Gastroesophageal sphincter (tissue), 4 donors: ENCODE data around the gene MEGF8. TPM values are rescaled to one million over a fixed set of nuclear protein-coding genes. Genes with fewer than 3 reads are reported as not detected.

Source experiments
- ATAC-seq: fragments of 150-250 bp; one replicate; pipeline ENCODE4 v1.9.1; 2016; ENCODE audit warnings: mild to moderate bottlenecking, moderate library complexity
- H3K27ac ChIP-seq, 4 donors: fragments of 200-600 bp; sonication (generic) in 3 of 4; 1 replicate in 3 of 4; 2 replicates in 1 of 4; pipeline ENCODE4 v1.5.1; 2016 to 2019
- H3K27me3 ChIP-seq: fragments of 200-600 bp; sonication (generic); one replicate; pipeline ENCODE4 v1.5.1; 2019
- H3K36me3 ChIP-seq, 2 donors: fragments of 200-600 bp; sonication (generic); one replicate each; pipeline ENCODE4 v1.5.1; 2019; ENCODE audit warnings: control low read depth in 1 of 2
- H3K4me1 ChIP-seq, 3 donors: fragments of 200-600 bp; sonication (generic); 1 replicate in 2 of 3; 2 replicates in 1 of 3; pipeline ENCODE4 v1.5.1; 2016 to 2019; ENCODE audit warnings: control low read depth in 2 of 3
- H3K4me3 ChIP-seq, 2 donors: fragments of 200-600 bp; sonication (generic); one replicate each; pipeline ENCODE4 v1.5.1; 2019; ENCODE audit warnings: mild to moderate bottlenecking in 1 of 2, moderate library complexity in 1 of 2
- H3K9me3 ChIP-seq, 3 donors: fragments of 200-600 bp; sonication (generic); one replicate each; pipeline ENCODE4 v1.5.1; 2017 to 2019; ENCODE audit warnings: control low read depth in 2 of 3
- EP300 ChIP-seq: sonication (generic); formaldehyde crosslinking; IDR thresholded peaks from one replicate; pipeline ENCODE4 v1.6.1; 2017; ENCODE audit warnings: antibody characterized with exemption, mild to moderate bottlenecking
- POLR2A ChIP-seq, 2 donors: fragments of 450-650 bp; IDR thresholded peaks; one replicate each; pipeline ENCODE4 v1.6.1; 2017; ENCODE audit warnings: antibody characterized with exemption in 2 of 2, mild to moderate bottlenecking in 2 of 2, moderate library complexity in 1 of 2
- POLR2AphosphoS5 ChIP-seq: sonication (generic); formaldehyde crosslinking; IDR thresholded peaks from one replicate; pipeline ENCODE4 v1.6.1; 2017; ENCODE audit warnings: antibody characterized with exemption
- WGBS, 2 donors: methylation state at CpG; one replicate each; pipeline ENCODE4 v1.1.5; 2018; ENCODE audit warnings: low coverage in 1 of 2; 5-methylcytosine and 5-hydroxymethylcytosine counted together
- total RNA-seq, 4 donors: library from RNA; depleted of rRNA; stranded (reverse); fragments of >200 nt; gene quantifications; one replicate each; pipeline ENCODE4 v1.1.0, GENCODE V29; 2016
- TF ChIP-seq, protein P1 (sequence below), 4 experiments: fragments of 200-600 bp in 2 of 4; fragments of 450-650 bp in 2 of 4; sonication (generic) in 1 of 4; IDR thresholded peaks; one replicate each; pipeline ENCODE4 v1.5.1; 2017 to 2019; ENCODE audit warnings: antibody characterized with exemption in 4 of 4, mild to moderate bottlenecking in 2 of 4, moderate library complexity in 2 of 4

MEGF8 gene
- total RNA-seq, 4 donors from 2014 or later: 13.9 to 44.4 (median 18.1) TPM

DNA sequence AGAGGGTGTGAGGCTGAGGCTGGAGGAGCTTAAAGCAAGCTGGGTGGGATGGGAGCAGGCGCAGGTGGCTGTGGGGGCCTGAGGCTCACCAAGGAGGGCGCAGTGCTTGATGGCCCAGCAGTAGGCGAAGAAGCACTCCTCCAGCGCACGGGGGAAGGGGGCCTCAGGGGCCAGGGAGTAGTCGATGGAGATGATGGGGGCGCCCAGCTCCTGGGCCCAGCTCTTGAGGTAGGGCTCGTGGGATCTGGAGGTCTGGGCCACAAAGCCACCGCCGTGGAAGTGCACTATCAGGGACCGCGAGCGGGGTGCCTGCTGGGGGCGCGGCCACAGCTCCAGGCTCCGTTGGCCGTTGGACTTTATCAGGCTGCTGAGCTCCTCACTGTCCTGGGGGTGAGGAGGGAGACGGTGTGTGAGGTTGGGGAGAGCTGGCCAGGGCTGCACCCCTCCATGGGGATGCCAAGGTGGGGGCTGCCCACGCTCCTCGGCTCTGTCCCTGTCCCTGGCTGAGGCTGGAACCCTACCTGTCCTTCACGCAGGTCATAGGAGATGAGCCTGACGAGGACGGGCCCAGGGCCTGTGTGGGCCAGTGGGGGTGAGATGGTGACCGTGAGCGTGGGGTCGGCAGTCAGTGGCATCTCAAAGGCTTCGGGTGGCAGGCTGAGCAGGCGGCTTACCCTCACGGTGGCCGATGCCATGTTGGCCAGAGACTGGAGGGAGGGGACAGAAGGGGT lies 81.8 kb downstream of the MEGF8 start:
- Histone ChIP-seq H3K36me3 (peaks cover 0 to 29% of the 10 kb centered on the region in 2 donors), H3K9me3 (no peaks in the 10 kb centered on the region), H3K4me1 (peaks cover 0 to 13% (median 6%) of the 10 kb centered on the region in 3 donors), H3K27me3 (no peaks in the 10 kb centered on the region), H3K27ac (no peak overlapping the region), H3K4me3 (no peak overlapping the region)
- TF ChIP-seq, protein P1, sequence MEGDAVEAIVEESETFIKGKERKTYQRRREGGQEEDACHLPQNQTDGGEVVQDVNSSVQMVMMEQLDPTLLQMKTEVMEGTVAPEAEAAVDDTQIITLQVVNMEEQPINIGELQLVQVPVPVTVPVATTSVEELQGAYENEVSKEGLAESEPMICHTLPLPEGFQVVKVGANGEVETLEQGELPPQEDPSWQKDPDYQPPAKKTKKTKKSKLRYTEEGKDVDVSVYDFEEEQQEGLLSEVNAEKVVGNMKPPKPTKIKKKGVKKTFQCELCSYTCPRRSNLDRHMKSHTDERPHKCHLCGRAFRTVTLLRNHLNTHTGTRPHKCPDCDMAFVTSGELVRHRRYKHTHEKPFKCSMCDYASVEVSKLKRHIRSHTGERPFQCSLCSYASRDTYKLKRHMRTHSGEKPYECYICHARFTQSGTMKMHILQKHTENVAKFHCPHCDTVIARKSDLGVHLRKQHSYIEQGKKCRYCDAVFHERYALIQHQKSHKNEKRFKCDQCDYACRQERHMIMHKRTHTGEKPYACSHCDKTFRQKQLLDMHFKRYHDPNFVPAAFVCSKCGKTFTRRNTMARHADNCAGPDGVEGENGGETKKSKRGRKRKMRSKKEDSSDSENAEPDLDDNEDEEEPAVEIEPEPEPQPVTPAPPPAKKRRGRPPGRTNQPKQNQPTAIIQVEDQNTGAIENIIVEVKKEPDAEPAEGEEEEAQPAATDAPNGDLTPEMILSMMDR (IDR thresholded peaks at IDR 0.05): no peak
- TF ChIP-seq POLR2A (IDR thresholded peaks at IDR 0.05) (no peak), EP300 (no peak)
- no peak for ATAC-seq
- 82% methylated on average over 17 of the region's 30 CpGs; no CpG with 5 or more reads in 1 of the 2 donors for WGBS, 2 donors

DNA sequence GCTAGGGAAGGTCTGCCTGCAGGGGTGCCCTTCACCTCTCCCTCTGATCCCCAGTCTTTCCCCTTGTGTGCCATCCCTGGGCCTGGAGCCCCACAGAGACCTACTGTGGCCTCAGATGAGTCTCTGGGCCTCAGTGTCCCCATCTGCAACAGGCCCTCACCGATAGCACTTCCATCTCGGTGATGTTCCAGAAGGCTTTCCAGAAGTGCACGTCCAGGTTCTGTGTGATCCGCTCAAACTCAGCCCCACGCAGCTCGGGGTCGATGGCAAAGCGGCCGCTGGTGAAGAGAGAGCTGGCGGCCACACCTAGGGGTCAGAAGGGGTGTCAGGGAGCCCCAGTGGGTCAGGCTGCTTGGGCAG lies 82.4 kb downstream of the MEGF8 start:
- WGBS, 2 donors: no CpG with 5 or more reads among the region's 10 CpGs

DNA sequence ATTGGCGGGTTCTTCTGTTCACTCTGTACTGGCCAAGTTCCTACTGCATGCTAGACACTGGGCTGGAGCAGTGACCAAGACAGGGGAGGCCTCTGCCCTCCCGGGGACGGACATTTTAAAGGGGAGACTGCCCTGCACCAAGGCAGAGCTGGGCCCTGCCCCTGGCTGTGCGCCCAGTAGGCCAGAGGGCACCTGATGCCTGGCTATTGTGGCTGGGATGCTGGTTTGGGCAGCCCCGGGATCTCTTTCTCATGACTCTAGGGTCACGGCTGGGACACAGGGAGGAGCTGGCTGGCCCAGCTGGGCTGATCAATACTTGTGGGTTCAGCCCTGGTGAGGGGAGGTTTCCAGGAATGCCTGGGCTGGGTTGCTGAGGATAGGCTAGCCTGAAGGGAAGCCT lies 84.0 kb downstream of the MEGF8 start:
- Histone ChIP-seq H3K4me3 (no peak overlapping the region), H3K36me3 (peaks cover 0 to 29% of the 10 kb centered on the region in 2 donors), H3K9me3 (no peaks in the 10 kb centered on the region), H3K4me1 (peaks cover 0 to 10% (median 3%) of the 10 kb centered on the region in 3 donors), H3K27me3 (no peaks in the 10 kb centered on the region), H3K27ac (no peak overlapping the region)
- WGBS, 2 donors: 43 to 100% methylated on average over 1 of the region's 6 CpGs
- peak; percentile 52 for ATAC-seq
- TF ChIP-seq, protein P1 (IDR thresholded peaks at IDR 0.05): no peak
- TF ChIP-seq POLR2AphosphoS5 (no peak), POLR2A (IDR thresholded peaks at IDR 0.05) (no peak)

More for the DNA sequence above, 82.4 kb downstream of the MEGF8 start:
- H3K4me1 ChIP-seq: peaks cover 0 to 10% (median 3%) of the 10 kb centered on the region in 3 donors
- no peak for TF ChIP-seq POLR2A (IDR thresholded peaks at IDR 0.05)
- TF ChIP-seq POLR2AphosphoS5: no peak
- TF ChIP-seq, protein P1 (IDR thresholded peaks at IDR 0.05): no peak
- TF ChIP-seq EP300: no peak
- H3K27me3 ChIP-seq: no peaks in the 10 kb centered on the region
- H3K4me3 ChIP-seq: no peak overlapping the region
- no peaks in the 10 kb centered on the region for H3K9me3 ChIP-seq
- H3K36me3 ChIP-seq: peaks cover 0 to 29% of the 10 kb centered on the region in 2 donors
- H3K27ac ChIP-seq: no peak overlapping the region
- no peak for ATAC-seq

DNA sequence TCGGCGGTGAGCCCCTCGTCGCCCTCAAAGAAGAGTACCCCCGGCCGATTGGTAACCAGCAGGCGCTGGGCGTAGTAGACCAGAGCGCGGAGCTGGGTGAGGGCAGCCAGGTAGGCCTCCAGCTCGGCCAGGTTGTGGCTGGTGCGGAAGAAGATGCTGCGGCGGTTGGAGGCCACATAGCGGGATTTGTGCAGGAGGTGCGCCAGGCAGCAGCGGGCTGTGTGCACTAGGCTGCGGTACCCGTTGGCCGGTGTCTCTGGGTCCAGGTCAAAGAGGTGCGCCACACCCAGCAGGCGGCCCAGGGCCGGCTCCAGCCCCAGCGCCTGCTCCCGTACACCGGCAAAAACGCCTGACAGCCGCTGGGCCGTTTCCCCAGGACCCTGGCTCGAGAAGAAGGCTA lies 84.9 kb downstream of the MEGF8 start:
- peaks cover 0 to 10% (median 3%) of the 10 kb centered on the region in 3 donors for H3K4me1 ChIP-seq
- no peaks in the 10 kb centered on the region for H3K27me3 ChIP-seq
- H3K27ac ChIP-seq: no peak overlapping the region
- H3K4me3 ChIP-seq: no peak overlapping the region
- H3K36me3 ChIP-seq: peaks cover 0 to 29% of the 10 kb centered on the region in 2 donors
- no peak for TF ChIP-seq EP300
- no peak for TF ChIP-seq POLR2AphosphoS5
- TF ChIP-seq, protein P1 (IDR thresholded peaks at IDR 0.05): no peak
- no peak for TF ChIP-seq POLR2A (IDR thresholded peaks at IDR 0.05)
- no peak for ATAC-seq
- no peaks in the 10 kb centered on the region for H3K9me3 ChIP-seq
- WGBS, 2 donors: 90% methylated on average over 4 of the region's 30 CpGs; no CpG with 5 or more reads in 1 of the 2 donors

DNA sequence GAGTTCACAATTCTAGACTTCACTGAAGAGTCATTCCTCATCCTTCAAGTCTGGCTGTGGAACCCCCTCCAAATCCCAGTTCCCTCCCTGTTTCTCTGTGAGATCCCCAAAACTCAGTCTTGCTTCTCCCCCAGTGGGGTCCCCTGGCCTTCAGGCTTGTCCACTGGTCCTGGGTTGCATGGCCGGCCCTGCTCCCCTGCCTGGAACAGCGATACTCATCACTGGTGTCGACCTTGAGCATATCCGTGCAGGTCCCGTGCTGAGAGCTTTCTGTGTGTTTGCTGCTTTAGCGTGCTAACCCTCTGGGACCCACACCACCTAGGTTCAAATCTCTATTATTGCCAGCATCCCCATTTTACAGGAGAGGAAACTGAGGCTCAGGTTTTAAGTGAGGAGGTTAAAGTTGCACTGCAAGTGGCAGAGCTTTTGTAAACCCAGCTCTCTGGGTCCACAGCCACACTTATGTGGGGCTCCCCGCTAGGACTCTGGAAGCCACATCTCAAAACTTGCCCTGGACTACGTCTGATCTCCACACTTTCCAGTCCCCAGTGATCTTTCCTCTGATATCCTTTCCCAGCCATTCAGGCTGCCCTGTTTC lies 86.2 kb downstream of the MEGF8 start:
- ATAC-seq: no peak
- 95 to 100% methylated on average over 1 to 8 of the region's 8 CpGs for WGBS, 2 donors
- Histone ChIP-seq H3K9me3 (no peaks in the 10 kb centered on the region), H3K4me3 (no peak overlapping the region), H3K27me3 (no peaks in the 10 kb centered on the region), H3K27ac (no peak overlapping the region), H3K36me3 (peaks cover 0 to 24% of the 10 kb centered on the region in 2 donors), H3K4me1 (peaks cover 0 to 10% (median 3%) of the 10 kb centered on the region in 3 donors)
- TF ChIP-seq, protein P1 (IDR thresholded peaks at IDR 0.05): no peak
- TF ChIP-seq POLR2AphosphoS5 (no peak), POLR2A (IDR thresholded peaks at IDR 0.05) (no peak), EP300 (no peak)
